A549 (cell line): ENCODE measurements around the gene MGMT. TPM values are rescaled to one million over a fixed set of nuclear protein-coding genes. Genes with fewer than 3 reads are reported as not detected.

Source experiments
- ATAC-seq, 2 experiments: fragments of 200-7000 bp in 1 of 2; fragments of >200 bp in 1 of 2; cut with Nextera tagmentation in 1 of 2; cut with Tn5 transposase in 1 of 2; 3 replicates each; pipeline versions ENCODE4 v1.8.0 to v1.9.1; 2018 to 2020; ENCODE audit warnings: mild to moderate bottlenecking in 1 of 2, moderate library complexity in 1 of 2
- CTCF ChIA-PET: fragments of 300-600 bp; sonication (Branson Sonifier 250); formaldehyde crosslinking; extraction: SDS; loops from one replicate; lab custom pipeline; 2021; ENCODE audit warnings: antibody characterized with exemption, inconsistent platforms; lab: Yijun Ruan, JAX
- POLR2A ChIA-PET: fragments of 350-600 bp; formaldehyde crosslinking; extraction: SDS; loops from one replicate; lab custom pipeline; 2021; ENCODE audit warnings: antibody characterized with exemption, inconsistent platforms; lab: Yijun Ruan, JAX
- DNase-seq, 2 experiments: peaks; one replicate each; pipeline versions ENCODE4 v3.0.0 to v3.0.0-alpha.2; 2011 to 2016; ENCODE audit warnings: low read depth in 1 of 2, low spot score in 1 of 2
- FAIRE-seq: peaks from 2 replicates; lab custom pipeline; 2011; peaks lifted over from hg19 to GRCh38; lab: Jason Lieb, UNC
- H3K27ac ChIP-seq, 2 experiments: fragments of >200 bp; sonication (Bioruptor Twin); formaldehyde crosslinking; 3 replicates each; pipeline ENCODE4 v1.5.1; 2016 to 2017
- H3K4me1 ChIP-seq: fragments of >200 bp; sonication (Bioruptor Twin); formaldehyde crosslinking; 3 replicates; pipeline ENCODE4 v1.6.1; 2016
- H3K4me2 ChIP-seq: fragments of >200 bp; sonication (Bioruptor Twin); formaldehyde crosslinking; 3 replicates; pipeline ENCODE4 v1.6.1; 2016
- H3K4me3 ChIP-seq: fragments of >200 bp; sonication (Bioruptor Twin); formaldehyde crosslinking; 3 replicates; pipeline ENCODE4 v1.5.1; 2016
- H3K9me3 ChIP-seq: fragments of >200 bp; sonication (Bioruptor Twin); formaldehyde crosslinking; 3 replicates; pipeline ENCODE4 v1.6.1; 2016
- ATOH8 ChIP-seq: fragments of 250-450 bp; sonication (Bioruptor Pico); IDR thresholded peaks from 2 replicates; pipeline ENCODE4 v1.5.0; 2020; ENCODE audit warnings: low read depth, mild to moderate bottlenecking, moderate library complexity
- BCL3 ChIP-seq: fragments of >200 bp; sonication (Bioruptor Twin); formaldehyde crosslinking; IDR thresholded peaks from 3 replicates; pipeline ENCODE4 v1.6.1; 2016
- CBX2 ChIP-seq: fragments of 200-600 bp; sonication (generic); IDR thresholded peaks from 2 replicates; pipeline ENCODE4 v1.6.1; 2016; ENCODE audit warnings: low read depth, mild to moderate bottlenecking, borderline replicate concordance
- CBX8 ChIP-seq: fragments of 200-600 bp; sonication (generic); IDR thresholded peaks from 2 replicates; pipeline ENCODE4 v1.6.1; 2016
- CHD2 ChIP-seq: fragments of 150-350 bp; IDR thresholded peaks from 2 replicates; pipeline ENCODE4 v1.6.1; 2014; ENCODE audit warnings: low read length; ENCODE audit not compliant: partially characterized antibody
- CHD4 ChIP-seq: fragments of 200-600 bp; sonication (generic); IDR thresholded peaks from 2 replicates; pipeline ENCODE4 v1.6.1; 2016; ENCODE audit warnings: antibody characterized with exemption, mild to moderate bottlenecking, borderline replicate concordance
- CTCF ChIP-seq: fragments of >200 bp; sonication (Bioruptor Twin); formaldehyde crosslinking; IDR thresholded peaks from 3 replicates; pipeline ENCODE4 v1.5.1; 2016
- E2F6 ChIP-seq: IDR thresholded peaks from 2 replicates; pipeline ENCODE4 v1.6.1; 2012; ENCODE audit warnings: low read depth, borderline replicate concordance
- EHF ChIP-seq: fragments of 250-450 bp; sonication (Bioruptor Pico); IDR thresholded peaks from 2 replicates; pipeline ENCODE4 v1.5.0; 2020; ENCODE audit warnings: mild to moderate bottlenecking
- ELK1 ChIP-seq: fragments of 150-350 bp; IDR thresholded peaks from 2 replicates; pipeline ENCODE4 v1.6.1; 2014; ENCODE audit warnings: low read depth, mild to moderate bottlenecking, low read length
- ESRRA ChIP-seq: fragments of 150-350 bp; IDR thresholded peaks from 2 replicates; pipeline ENCODE4 v1.6.1; 2014; ENCODE audit warnings: mild to moderate bottlenecking, low read length, borderline replicate concordance
- FOSB ChIP-seq: fragments of 250-450 bp; sonication (Bioruptor Pico); IDR thresholded peaks from 2 replicates; pipeline ENCODE4 v1.5.0; 2020; ENCODE audit warnings: mild to moderate bottlenecking, moderate library complexity
- FOSL2 ChIP-seq, 2 experiments: fragments of 450-650 bp in 1 of 2; fragments of >200 bp in 1 of 2; sonication (Bioruptor Twin) in 1 of 2; formaldehyde crosslinking; IDR thresholded peaks; 2 replicates each; pipeline versions ENCODE4 v1.5.0 to v1.6.1; 2016 to 2020; ENCODE audit warnings: mild to moderate bottlenecking in 1 of 2, moderate library complexity in 1 of 2
- HEYL ChIP-seq: fragments of 250-450 bp; sonication (Bioruptor Pico); IDR thresholded peaks from 2 replicates; pipeline ENCODE4 v1.8.0; 2021; ENCODE audit warnings: mild to moderate bottlenecking, moderate library complexity
- HOXA7 ChIP-seq: fragments of 250-450 bp; sonication (Bioruptor Pico); IDR thresholded peaks from 2 replicates; pipeline ENCODE4 v1.5.0; 2020; ENCODE audit warnings: mild to moderate bottlenecking, moderate library complexity
- HOXB13 ChIP-seq: fragments of 250-450 bp; sonication (Bioruptor Pico); IDR thresholded peaks from 2 replicates; pipeline ENCODE4 v1.5.0; 2020; ENCODE audit warnings: low read depth, mild to moderate bottlenecking, moderate library complexity
- JUN ChIP-seq, 2 experiments: fragments of >200 bp; sonication (Bioruptor Twin); formaldehyde crosslinking; IDR thresholded peaks; 2 replicates in 1 of 2; 3 replicates in 1 of 2; pipeline ENCODE4 v1.6.1; 2016 to 2017
- JUNB ChIP-seq: fragments of >200 bp; sonication (Bioruptor Twin); formaldehyde crosslinking; IDR thresholded peaks from 2 replicates; pipeline ENCODE4 v1.6.1; 2016
- MAFK ChIP-seq: fragments of 450-650 bp; IDR thresholded peaks from 2 replicates; pipeline ENCODE4 v1.6.1; 2014; ENCODE audit not compliant: partially characterized antibody
- MAZ ChIP-seq: fragments of 150-350 bp; IDR thresholded peaks from 2 replicates; pipeline ENCODE4 v1.6.1; 2014; ENCODE audit warnings: antibody characterized with exemption, low read depth, low read length, borderline replicate concordance
- NR3C1 ChIP-seq: fragments of >200 bp; sonication (Bioruptor Twin); formaldehyde crosslinking; IDR thresholded peaks from 3 replicates; pipeline ENCODE4 v1.6.1; 2017
- RAD21 ChIP-seq, 2 experiments: fragments of >200 bp in 1 of 2; sonication (Bioruptor Twin) in 1 of 2; formaldehyde crosslinking in 1 of 2; IDR thresholded peaks in 1 of 2; conservative IDR thresholded peaks in 1 of 2; 2 replicates in 1 of 2; 3 replicates in 1 of 2; pipeline ENCODE4 v1.6.1; 2012 to 2018; ENCODE audit warnings: inconsistent platforms in 1 of 2
- RARB ChIP-seq: fragments of 250-450 bp; sonication (Bioruptor Pico); IDR thresholded peaks from 2 replicates; pipeline ENCODE4 v1.8.0; 2021; ENCODE audit warnings: mild to moderate bottlenecking, moderate library complexity
- RCOR1 ChIP-seq: fragments of 150-350 bp; IDR thresholded peaks from 2 replicates; pipeline ENCODE4 v1.6.1; 2014; ENCODE audit warnings: antibody characterized with exemption, low read length, low read depth
- RFX5 ChIP-seq: fragments of 450-650 bp; IDR thresholded peaks from 2 replicates; pipeline ENCODE4 v1.7.1; 2014; ENCODE audit warnings: antibody characterized with exemption, mild to moderate bottlenecking, moderate library complexity
- SREBF2 ChIP-seq: fragments of 450-650 bp; IDR thresholded peaks from 2 replicates; pipeline ENCODE4 v1.6.1; 2014; ENCODE audit warnings: mild to moderate bottlenecking, moderate library complexity
- ZFP36 ChIP-seq: fragments of 450-650 bp; IDR thresholded peaks from 2 replicates; pipeline ENCODE4 v1.6.1; 2014; ENCODE audit warnings: borderline replicate concordance; ENCODE audit not compliant: partially characterized antibody
- ZNF302 ChIP-seq: fragments of 250-450 bp; sonication (Bioruptor Pico); IDR thresholded peaks from 2 replicates; pipeline ENCODE4 v1.9.0; 2021; ENCODE audit warnings: inconsistent platforms, mild to moderate bottlenecking, moderate library complexity
- WGBS: methylation state at CpG from one replicate; pipeline ENCODE4 v1.1.6; 2017; ENCODE audit errors: missing lambda C conversion rate; 5-methylcytosine and 5-hydroxymethylcytosine counted together
- polyA plus RNA-seq, 4 experiments: library from polyadenylated mRNA; depleted of rRNA in 3 of 4; stranded (reverse); fragments of >200 nt; fragmentation: RNase III in 1 of 4; extraction: RNeasy Plus Mini Kit Qiagen cat#74134 plus additional on column Dnase treatment in 1 of 4; gene quantifications; 2 replicates in 3 of 4; 3 replicates in 1 of 4; pipeline ENCODE4 v1.2.3, GENCODE V29; 2011 to 2017

MGMT gene
- polyA plus RNA-seq, 2 of the 4 experiments (the other 2 are of a cell fraction) = 4.9 to 5.2 TPM

- no peaks in the 10 kb centered on the region for H3K9me3 ChIP-seq
- DNase-seq = no peak
- H3K4me2 ChIP-seq = no peak overlapping the region
- no peak for ATAC-seq
- H3K4me1 ChIP-seq = no peaks in the 10 kb centered on the region
- POLR2A ChIA-PET = no interaction called here
- CTCF ChIA-PET = no interaction called here
- H3K4me3 ChIP-seq = no peak overlapping the region
- TF ChIP-seq ZFP36 = no peak
- no peak for TF ChIP-seq ATOH8
- no peak for TF ChIP-seq MAZ
- no peak for TF ChIP-seq CBX2
- no peak for TF ChIP-seq RARB (CRISPR knock-in tag)
- no peak for TF ChIP-seq HOXB13 (CRISPR knock-in tag)
- TF ChIP-seq, all 56 proteins: peak for 0
- WGBS = 54% methylated on average over 15 of the region's 15 CpGs
- no peak for FAIRE-seq
- no peak overlapping the region for H3K27ac ChIP-seq
These were observed 230.6 kb downstream of the MGMT start for GRCh38 chr10:129697463-129698247.

- no peak overlapping the region for H3K4me3 ChIP-seq
- no peaks in the 10 kb centered on the region for H3K9me3 ChIP-seq
- DNase-seq (no peak), ATAC-seq (no peak), FAIRE-seq (no peak)
- TF ChIP-seq RFX5 (no peak), FOSB (CRISPR knock-in tag) (no peak), JUNB (no peak), HOXA7 (CRISPR knock-in tag) (no peak), SREBF2 (no peak), RAD21 (conservative IDR thresholded peaks at IDR 0.05 in 1 of 2, IDR thresholded peaks at IDR 0.05 in 1 of 2) (no peak), HEYL (CRISPR knock-in tag) (no peak), MAFK (no peak), RCOR1 (no peak), FOSL2 (IDR thresholded peaks at IDR 0.05) (no peak), FOSL2 (CRISPR knock-in tag; IDR thresholded peaks at IDR 0.05) (no peak), ZFP36 (no peak), NR3C1 (no peak)
- no peak overlapping the region for H3K4me2 ChIP-seq
- H3K4me1 ChIP-seq = no peaks in the 10 kb centered on the region
- H3K27ac ChIP-seq = no peak overlapping the region
- POLR2A ChIA-PET = no interaction called here
- WGBS = 53% methylated on average over 15 of the region's 15 CpGs
- CTCF ChIA-PET = interaction anchor here (0.5 to 0.7 kb wide), 2 partner anchors 34 to 538 kb away, joined by 3 to 4 read pairs; no protein-coding TSS in a partner anchor
These were observed 232.8 kb downstream of the MGMT start for GRCh38 chr10:129699722-129700340.

GRCh38 chr10:129702605-129703004, 235.6 kb downstream of the MGMT start:
- no peaks in the 10 kb centered on the region for H3K9me3 ChIP-seq
- no peak for DNase-seq
- WGBS = 38% methylated on average over 17 of the region's 17 CpGs
- ChIA-PET POLR2A (no interaction called here), CTCF (interaction anchor here (1.2 kb wide), 1 partner anchor 8 kb away, joined by 4 read pairs; no protein-coding TSS in a partner anchor)
- H3K4me2 ChIP-seq = no peak overlapping the region
- FAIRE-seq = no peak
- no peaks in the 10 kb centered on the region for H3K4me1 ChIP-seq
- H3K4me3 ChIP-seq = no peak overlapping the region
- H3K27ac ChIP-seq = no peak overlapping the region
- ATAC-seq = no peak
- no peak for TF ChIP-seq BCL3
- TF ChIP-seq RFX5 = no peak
- no peak for TF ChIP-seq CHD2
- no peak for TF ChIP-seq CHD4
- no peak for TF ChIP-seq CTCF
- no peak for TF ChIP-seq EHF (CRISPR knock-in tag)
- no peak for TF ChIP-seq ZFP36
- no peak for TF ChIP-seq ESRRA
- no peak for TF ChIP-seq ELK1
- no peak for TF ChIP-seq JUN (IDR thresholded peaks at IDR 0.05)
- no peak for TF ChIP-seq CBX8
- no peak for TF ChIP-seq ZNF302 (CRISPR knock-in tag)
- TF ChIP-seq HEYL (CRISPR knock-in tag) = no peak
- TF ChIP-seq E2F6 = no peak
